Stimulated activated CD4-positive, alpha-beta T cell treated with anti-CD3 and anti-CD28 coated beads, Interleukin-2, amount 100 ng/mL, for 4 hours (primary cell): Measurements from ENCODE around the gene BCL7A.
"Not testable (repeated sequence)": the region's sequence is repeated elsewhere in the genome, so short reads cannot be mapped to it uniquely, and the experiment has no call there.

Experiments used
- DNase-seq: peaks from one replicate; pipeline ENCODE4 v3.0.0-alpha.2; 2020; ENCODE audit warnings: low read depth

Gene BCL7A

GRCh38 chr12:122056406-122056805 lies 34.7 kb downstream of the BCL7A start:
- not testable (repeated sequence) for DNase-seq

- no peak for DNase-seq
These were observed 35.5 kb downstream of the BCL7A start for GRCh38 chr12:122057007-122057735.

GRCh38 chr12:122057769-122058168 lies 36.1 kb downstream of the BCL7A start:
- DNase-seq: no peak

GRCh38 chr12:122058549-122059149 lies 37.0 kb downstream of the BCL7A start:
- DNase-seq: no peak

GRCh38 chr12:122059203-122059960 lies 37.7 kb downstream of the BCL7A start:
- no peak for DNase-seq

- DNase-seq: no peak
These were observed 38.4 kb downstream of the BCL7A start for GRCh38 chr12:122060081-122060501.

GRCh38 chr12:122061253-122061652 lies 39.6 kb downstream of the BCL7A start:
- DNase-seq: no peak

- no peak for DNase-seq
These were observed 41.4 kb downstream of the BCL7A start for GRCh38 chr12:122062832-122063693.

- DNase-seq: no peak
These were observed 42.0 kb downstream of the BCL7A start for GRCh38 chr12:122063694-122064024.

- no peak for DNase-seq
These were observed 42.5 kb downstream of the BCL7A start for GRCh38 chr12:122064025-122064777.

GRCh38 chr12:122064780-122065588 lies 43.3 kb downstream of the BCL7A start:
- DNase-seq: no peak

GRCh38 chr12:122067548-122067947 lies 45.9 kb downstream of the BCL7A start:
- DNase-seq: no peak

GRCh38 chr12:122067966-122068365 lies 46.3 kb downstream of the BCL7A start:
- DNase-seq: no peak

- no peak for DNase-seq
These were observed 50.6 kb downstream of the BCL7A start for GRCh38 chr12:122072031-122072970.

- DNase-seq: no peak
These were observed 52.1 kb downstream of the BCL7A start for GRCh38 chr12:122073815-122074214.

GRCh38 chr12:122076743-122077495 lies 55.2 kb downstream of the BCL7A start:
- no peak for DNase-seq

- peak; percentile 86 for DNase-seq
These were observed 56.7 kb downstream of the BCL7A start, which contains the start of gene MLXIP for GRCh38 chr12:122078141-122079032. Gene MLXIP, plus strand, starts transcription at chr12:122078756. Its CDS starts 98 bp downstream, at chr12:122078854.
